GM18867 (cell line): ENCODE measurements around the gene KIAA1328.
"Not testable (repeated sequence)": the region's sequence is repeated elsewhere in the genome, so short reads cannot be mapped to it uniquely, and the experiment has no call there.

ENCODE experiments used
- ATAC-seq: cut with Tn5 transposase; IDR thresholded peaks from one replicate; pipeline ENCODE4 v1.9.1; 2021; ENCODE audit warnings: mild to moderate bottlenecking, moderate library complexity; ENCODE audit not compliant: unreplicated experiment

Gene KIAA1328

DNA sequence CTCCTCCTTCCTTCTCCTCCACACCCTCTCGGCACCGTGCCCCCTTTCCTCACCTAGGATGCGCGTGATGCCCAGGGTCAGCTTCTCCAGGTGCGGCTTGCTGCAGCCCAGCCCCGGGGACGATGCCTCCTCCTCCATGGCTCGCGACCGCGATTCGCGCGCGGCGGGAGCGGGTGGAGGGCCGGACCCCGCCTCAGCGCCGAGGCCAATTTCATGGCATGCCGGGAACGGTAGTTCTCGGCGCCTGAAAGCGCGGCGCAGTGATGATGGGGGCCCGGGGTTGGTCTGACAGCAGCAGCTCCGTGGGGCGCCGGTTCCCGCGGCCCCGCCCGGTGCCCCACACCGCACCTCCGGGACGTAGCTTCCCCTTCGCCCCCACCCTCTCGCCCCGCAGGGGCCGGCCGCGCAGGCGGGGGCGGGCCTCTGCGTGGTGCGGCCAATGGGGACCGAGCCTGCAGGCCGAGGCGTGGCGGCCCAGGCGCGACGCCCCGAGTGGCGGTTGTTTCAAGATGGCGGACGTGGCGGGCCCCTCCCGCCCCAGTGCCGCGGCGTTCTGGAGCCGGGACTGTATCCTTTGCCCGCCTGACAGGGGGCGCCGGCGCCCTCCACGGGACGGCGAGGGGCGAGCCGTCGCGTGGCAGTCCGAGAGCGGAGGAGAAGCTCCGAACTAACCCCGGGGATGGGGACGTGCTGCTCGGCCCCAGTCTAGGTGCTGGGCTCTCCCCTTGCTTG, at the start of gene KIAA1328, which contains the start of gene TPGS2:
Gene KIAA1328 (plus strand): TSS at position 498 of the 732 bp plus-strand sequence. CDS start 12 bp downstream, at position 510.
Gene TPGS2 (minus strand): TSS at position 373 of the 732 bp plus-strand sequence. CDS start 235 bp downstream, at position 138.
- ATAC-seq = peak; percentile 93

DNA sequence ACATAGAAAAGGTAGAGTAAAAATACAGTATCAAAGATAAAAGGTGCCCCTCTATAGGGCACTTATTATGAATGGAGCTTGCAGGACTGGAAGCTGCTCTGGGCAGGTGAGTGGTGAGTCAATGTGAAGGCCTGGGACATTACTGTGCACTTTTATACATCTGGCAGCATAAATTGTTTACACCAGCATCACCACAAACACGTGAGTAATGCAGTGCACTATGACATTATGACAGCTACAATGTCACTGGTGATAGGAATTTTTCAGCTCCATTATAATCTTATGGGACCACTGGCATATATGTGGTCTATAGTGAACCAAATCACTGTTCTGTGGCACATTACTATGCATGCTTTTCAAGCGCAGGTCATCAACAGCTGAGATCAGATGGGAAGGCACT, 48.2 kb upstream of the KIAA1328 start:
- ATAC-seq = no peak

DNA sequence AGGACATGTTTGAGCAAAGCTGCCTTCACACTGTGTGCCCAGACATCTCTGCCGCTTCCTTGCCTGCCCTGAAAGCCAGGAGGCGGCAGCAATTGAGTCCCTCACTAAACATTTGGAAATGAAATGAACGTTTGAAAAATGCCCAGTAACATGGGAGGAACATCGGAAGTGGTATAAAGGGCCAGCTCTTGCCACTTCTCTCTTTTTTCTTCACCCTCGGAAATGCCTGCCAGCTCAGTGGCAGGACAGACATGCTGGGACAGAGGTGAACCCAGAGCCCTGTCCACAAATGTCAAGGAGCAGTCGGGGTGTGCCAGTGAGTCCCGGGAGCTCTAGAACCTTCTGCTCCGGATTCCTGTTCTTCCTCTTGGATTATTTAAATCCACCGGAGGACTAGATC, 46.2 kb upstream of the KIAA1328 start:
- ATAC-seq = no peak

DNA sequence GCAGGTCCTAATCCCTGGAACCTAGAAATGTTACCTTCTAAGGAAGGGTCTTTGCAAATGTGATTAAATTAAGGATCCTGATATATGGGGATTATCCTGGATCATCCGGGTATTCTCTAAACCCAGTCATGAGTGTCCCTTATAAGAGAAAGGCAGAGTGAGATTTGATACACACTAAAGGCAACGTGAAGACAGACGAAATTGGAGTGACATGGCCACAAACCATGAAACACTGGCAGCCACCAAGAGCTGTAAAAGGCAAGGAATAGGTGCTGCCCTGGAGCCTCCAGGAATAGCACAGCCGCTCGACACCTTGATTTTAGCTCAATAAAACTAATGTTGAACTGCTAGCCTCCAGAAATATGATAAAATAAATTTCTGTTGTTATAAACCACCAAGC, 45.1 kb upstream of the KIAA1328 start:
- no peak for ATAC-seq

DNA sequence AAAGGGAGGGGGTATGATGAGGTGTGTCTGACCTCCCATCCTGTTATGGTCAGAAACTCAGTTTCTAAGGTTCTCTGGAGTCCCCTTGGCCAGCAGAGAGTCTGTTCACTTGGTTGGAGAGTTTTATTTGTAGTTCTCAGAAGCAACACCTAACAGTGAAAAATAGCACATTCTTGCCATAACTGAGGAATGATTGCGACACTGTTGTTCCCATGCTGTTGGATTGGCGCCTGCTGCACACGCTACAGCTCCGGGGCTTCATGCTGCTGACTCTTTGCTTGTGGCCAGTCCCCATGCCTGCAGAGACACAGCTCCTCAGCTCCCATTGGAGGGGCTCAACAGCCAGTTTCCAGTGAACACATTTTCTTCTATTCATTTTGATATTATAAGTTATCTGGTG, 42.2 kb upstream of the KIAA1328 start:
- ATAC-seq = no peak

DNA sequence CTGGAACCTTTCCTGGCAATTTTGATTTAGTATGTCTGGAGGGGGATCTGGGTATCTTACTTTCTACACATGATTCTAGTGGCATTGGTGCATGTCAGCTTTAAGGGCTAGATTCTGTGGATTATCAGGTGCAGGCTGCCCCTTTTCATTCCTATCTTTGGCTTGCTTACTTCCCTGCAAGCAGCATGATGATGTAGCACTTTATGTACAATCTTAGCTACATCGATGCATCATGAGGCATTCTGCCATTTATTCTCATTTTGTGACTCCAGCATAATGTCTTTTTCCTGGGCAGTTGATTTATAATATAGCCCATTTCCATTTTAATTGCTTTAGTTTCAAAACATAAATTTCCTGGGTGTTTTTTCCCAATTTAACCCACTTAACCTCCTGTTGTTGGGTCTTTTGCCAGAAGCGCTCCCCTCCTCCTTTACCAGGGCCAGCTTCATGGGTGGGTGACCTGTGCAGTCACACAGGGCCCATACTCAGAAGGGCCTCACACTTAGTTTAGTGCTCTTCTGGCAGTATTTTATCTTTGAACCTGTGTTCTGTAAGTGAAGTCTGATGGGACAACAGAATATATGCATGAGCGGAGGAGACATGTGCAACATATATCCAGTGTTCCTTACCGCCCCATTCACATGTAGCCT, 36.2 kb upstream of the KIAA1328 start:
- ATAC-seq = no peak

DNA sequence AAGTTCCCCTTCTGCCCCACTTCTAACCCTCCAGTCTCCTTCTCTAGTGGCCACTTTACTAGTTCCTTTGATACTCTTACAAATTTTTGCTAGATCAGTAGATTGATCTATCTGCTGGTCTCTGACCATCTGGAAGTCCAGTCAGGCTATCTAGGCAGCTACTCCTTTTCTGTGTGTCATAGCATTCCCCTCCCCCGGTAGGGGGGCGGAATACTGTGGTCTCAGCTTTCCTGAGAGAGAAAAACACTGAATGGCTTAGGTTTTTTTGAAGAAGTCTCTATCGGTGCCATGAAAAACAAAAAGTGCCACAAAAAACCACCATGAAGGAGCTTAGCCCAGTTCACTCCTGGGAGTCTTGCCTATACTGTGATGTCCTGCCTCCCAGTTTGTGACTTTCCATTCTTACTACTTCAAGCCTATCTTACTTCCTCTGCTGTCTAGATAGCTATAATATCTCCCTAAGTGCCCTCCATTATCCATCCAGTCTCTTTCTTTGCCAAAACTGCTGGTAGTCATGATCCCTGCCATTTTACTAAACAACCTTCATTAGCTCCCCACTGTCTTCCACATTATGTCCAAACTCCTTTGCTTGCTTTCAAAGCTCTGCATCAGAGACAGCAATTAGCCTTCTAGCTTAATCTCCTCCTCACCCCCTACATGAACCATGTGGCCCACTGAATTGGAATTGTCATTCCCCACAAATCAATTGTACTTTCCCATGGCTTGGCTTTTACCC, 30.0 kb upstream of the KIAA1328 start:
- no peak for ATAC-seq

DNA sequence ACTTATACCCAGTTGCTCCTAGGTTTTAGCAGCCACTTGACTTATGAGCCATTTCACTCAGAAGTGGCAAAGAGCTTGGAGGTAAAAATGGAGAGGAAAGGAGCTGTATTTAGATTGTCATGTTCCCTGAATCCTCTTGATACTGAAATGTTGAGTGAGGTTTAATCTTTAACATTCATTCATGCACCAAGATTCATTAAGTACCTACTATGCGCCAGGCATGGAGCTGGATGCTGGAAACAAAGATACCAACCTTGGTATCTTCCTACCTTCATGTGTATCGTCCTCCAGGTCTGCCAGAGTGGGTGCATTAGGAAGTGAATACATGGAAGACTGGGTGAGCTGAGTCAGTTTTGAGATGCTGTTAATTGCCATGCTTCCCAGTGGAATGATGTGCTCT, 23.8 kb upstream of the KIAA1328 start:
- no peak for ATAC-seq

DNA sequence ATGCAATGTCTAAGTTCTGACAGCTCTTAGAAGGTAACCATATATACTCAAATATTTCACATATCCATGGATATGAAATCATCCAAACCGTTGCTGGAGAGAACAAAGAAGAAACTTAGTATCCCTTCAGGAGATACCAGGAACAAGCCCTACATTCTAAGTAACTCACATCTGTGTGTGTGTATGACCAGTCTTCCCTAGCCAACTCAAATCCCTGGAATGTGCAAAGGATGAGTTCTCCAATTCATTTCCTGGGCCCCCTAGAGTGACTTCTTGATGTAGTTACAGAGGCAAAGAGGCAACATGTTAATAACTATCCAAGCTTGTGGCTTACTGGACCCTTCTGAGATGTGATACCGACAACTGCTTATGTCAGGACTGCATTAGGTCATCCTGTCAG, 20.2 kb upstream of the KIAA1328 start:
- ATAC-seq = no peak

DNA sequence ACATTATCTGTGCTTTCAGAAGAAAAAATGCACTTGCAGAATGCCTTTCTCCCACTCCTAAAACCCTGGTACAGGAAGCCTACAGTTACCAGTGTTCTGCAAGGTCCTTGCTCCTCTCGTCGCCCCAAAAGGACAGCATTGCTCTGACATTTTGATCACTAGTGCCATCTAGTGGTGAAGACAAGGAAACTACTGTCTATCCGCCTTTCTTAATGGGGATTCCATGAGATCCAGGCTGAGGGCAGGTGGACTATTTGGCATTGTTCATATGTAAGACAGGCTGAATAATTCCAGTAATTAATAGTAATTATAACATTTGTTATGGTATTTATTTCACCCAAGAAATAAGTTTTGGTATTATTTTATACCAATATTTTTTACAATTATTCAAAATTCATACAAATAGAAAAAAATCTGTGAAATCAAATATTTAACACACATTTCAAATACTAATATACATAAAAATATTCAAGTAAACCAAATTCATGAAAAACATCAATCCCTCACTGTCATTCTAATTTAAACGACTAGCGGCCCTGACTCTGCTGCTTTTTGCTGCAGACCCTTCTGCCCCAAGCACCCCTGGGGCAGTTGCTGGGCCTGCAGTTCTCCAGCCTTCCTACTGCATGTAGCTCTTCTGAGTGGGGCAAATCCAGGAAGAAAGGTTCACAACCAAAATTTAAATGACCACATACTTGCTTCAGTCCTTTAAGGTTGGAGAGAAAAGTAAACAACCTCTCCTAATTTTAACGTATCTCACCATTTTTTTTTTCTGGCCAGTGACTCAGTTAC, 19.1 kb upstream of the KIAA1328 start:
- ATAC-seq = peak; percentile 98

DNA sequence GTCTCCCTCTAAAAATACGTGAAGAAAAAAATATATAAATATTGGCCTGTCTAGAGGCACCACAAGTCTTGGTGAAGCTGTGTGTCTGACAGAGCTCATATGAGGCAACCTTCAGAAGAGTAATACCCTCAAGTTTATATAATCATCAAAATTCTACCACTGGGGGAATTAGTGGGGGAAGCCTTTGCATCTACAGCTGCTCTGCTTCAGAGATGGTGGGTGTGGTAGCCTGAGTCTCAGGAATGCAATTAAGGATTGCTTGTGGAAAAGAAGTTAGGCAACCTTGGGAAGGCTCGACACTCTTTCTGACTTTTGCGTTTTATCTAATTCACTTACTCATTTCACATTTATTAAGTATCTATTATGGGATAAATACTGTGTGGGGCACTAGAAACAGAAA, 17.5 kb upstream of the KIAA1328 start:
- ATAC-seq = no peak

DNA sequence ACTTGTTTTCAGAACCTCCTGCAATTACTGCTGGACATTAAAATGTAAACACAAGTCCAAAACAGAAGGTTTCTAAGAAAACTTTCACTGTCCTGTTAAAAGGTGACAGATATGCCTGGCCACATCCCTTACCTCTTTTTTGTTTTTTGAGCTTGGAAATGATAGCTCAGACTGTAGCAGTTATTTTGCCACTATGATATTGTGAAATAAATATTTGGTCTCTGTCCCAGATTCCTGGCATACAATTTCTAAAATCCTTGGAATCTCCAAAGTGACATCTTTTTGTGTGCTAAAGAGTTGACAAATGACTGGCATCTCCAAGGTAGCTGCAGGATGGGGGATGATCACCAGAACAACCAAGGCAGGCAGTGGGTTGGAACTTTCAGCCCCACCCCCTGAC, 17.0 kb upstream of the KIAA1328 start:
- no peak for ATAC-seq

DNA sequence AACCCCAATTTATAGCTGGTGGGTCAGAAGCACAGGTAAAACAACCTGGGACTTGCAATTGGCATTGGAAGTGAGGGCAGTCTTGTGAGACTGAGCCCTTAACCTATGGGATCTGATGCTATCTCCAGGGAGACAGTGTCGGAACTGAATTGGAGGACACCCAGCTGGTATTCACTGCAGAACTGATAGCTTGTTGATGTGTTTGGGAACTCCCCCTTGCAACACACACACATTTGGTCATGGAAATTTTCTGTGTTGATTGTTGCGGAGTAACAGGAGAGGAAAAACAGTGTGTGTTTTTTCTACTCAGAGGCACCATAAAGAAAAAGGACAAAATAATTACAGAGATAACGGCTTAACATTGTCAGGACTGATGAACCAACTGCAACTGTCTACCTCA, 16.2 kb upstream of the KIAA1328 start:
- ATAC-seq = no peak

DNA sequence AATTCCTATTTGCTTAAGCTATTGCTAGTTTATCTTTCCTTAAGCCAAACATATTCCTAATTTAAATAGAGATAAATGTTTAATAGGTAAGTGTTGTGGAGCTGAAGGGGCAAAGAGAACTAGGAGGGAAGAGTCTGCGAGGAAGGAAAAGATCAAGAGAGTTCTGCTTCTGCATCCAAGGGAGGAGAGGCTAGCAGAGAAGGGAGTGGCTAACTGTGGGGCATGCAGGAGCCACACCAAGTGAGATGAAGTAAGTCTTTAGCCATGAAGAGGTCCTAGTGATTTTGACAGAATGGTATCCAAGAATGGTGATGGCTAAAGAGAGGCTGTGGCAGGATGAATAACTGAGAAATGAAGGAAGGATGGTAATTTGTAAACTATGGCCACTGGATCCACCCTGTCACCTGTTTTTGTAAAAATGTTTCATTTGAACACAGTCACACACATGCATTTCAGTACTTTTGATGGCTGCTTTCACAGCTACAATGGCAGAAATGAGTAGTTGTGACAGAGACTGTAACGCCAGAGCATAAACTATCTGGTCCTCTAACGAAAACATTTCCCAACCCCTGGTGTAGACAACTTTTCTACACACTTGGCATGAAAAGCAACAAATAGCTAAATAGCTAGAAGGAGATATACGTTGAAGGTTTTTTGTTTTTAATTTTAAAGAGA, 15.7 kb upstream of the KIAA1328 start:
- ATAC-seq = no peak

DNA sequence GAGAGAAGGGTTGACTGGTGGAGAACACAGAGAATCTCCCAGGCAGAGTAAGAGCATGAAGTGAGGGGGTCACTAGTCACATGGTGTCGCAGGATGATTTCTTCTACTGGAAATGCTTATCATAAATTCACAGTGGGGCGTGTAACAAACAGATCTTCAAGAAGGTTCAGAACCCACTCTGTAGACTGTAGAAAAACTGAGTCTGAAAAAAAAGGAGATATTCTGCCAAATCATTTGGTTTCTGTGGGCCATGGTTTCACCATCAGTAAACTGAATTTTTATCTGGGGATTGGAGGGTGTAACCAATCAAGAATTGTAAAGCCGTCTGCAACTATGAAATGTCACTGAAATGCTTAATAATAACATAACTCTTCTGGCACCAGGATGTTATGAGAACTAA, 15.1 kb upstream of the KIAA1328 start:
- no peak for ATAC-seq

DNA sequence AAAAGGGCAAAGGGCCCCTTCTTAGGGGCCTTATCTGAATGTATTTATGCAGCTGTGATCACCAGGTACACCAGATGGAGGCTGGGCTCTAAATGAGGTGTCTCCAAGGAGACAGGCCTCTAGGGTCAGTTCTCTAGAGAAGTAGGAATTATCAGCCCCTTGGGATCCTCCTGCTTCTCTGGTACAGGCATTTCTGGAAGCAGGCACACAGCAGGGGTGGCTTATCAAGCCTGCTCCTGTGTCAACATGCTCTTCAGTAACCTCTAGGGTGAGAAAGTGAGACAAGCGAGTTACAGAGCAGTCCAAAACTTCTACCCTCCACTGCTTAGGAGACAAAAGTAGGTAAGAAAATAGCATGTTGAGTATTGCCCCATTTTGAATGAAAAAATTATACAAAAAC, 13.9 kb upstream of the KIAA1328 start:
- ATAC-seq = no peak

DNA sequence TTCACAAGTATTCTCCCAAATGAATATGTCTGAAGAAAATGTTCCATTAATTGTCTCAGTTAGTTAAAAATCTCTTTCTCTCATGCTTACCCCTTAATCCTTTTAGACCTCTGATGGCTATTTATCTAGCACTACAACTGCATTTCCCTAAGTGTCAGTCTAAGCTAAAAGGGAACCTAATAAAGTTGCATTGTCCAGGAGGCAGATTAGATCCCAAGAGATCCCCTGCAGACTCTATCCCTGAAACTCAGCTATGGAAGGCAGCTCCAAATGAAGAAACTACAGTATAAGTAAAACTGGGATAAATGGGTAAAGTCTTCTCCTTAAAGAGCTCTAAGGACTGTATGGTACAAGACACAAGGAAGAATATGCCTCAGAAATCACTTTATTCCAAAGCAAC, 12.8 kb upstream of the KIAA1328 start:
- not testable (repeated sequence) for ATAC-seq

DNA sequence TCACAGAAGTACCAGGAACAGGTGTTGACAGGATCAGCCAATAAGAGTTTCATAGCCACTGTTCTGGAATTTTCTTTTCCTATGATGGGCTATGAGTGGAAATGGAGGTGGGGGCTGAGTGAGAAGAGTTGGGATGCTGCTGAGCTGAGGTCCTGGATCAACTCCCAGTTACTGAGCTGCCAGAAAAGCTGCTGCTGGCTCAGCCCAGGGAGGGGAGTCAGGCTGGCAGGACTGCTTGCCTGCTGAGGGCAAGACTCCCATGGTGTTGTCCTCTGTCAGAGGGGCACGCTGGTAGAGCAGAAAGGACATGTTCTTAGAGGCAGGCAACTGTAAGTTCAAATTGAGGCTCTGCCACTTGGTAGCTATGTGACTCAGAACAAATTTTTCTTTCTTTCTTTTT, 11.9 kb upstream of the KIAA1328 start:
- no peak for ATAC-seq

DNA sequence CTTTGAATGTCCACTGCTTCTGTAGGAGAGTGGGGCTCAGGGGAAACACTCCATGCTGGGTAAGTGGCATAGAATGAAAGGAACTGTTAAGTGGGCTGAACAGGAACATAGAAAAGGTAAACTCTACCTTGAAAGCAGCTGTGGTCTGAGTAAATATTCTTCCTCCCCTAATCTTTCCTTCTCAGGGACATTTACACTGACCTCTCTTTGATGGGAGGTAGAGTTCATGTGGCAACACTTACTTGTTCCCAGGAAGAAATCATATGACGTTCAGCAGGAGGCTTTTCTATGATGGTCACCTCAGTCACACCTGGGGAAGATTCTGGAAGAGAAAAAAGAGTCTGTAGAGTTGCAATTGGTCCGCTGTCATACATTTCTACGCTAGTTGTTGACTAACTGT, 10.3 kb upstream of the KIAA1328 start:
- no peak for ATAC-seq

DNA sequence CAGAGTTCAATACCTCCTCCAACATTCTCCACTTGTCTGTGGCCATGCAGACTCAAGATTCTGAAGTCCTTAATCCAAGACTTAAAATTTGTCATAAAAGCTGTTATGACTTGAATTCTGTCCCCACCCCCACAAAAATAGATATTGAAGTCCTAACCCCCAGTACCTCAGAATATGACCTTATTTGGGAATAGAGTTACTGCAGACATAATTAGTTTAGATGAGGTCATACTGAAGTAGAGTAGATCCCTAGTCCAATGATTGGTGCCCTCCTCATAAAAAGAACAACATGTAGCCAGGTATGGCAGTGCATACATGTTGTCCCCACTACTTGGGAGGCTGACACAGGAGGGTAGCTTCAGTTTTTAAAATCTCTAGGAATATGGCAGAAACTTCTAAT, 9.3 kb upstream of the KIAA1328 start:
- ATAC-seq = no peak

DNA sequence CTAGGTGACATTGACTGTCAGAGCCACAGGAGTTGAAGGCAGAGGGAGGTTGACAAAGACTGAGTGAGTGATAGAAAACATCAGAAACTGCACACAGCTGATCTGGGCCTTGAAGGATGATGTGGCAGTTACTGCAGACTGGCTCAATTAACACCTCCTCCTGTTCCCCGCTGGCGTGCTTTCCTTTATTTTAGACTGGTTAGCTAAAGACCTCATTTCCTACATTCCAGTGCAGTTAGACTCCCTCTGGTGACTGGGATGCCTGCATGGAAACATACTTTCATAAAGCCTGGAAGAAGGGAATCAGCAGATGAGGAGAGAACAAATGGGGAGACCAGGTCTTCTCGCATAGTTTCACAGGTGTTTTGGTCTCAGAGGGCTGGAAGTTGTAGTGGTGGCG, 7.2 kb upstream of the KIAA1328 start:
- ATAC-seq = no peak
